Gastroesophageal sphincter (tissue), 2 donors: ENCODE data around the gene REEP2.

Source experiments
- EP300 ChIP-seq: sonication (generic); formaldehyde crosslinking; IDR thresholded peaks from one replicate; pipeline ENCODE4 v1.6.1; 2017; ENCODE audit warnings: antibody characterized with exemption, mild to moderate bottlenecking
- POLR2AphosphoS5 ChIP-seq: sonication (generic); formaldehyde crosslinking; IDR thresholded peaks from one replicate; pipeline ENCODE4 v1.6.1; 2017; ENCODE audit warnings: antibody characterized with exemption

- no peak for TF ChIP-seq EP300
- peak; percentile 78 for TF ChIP-seq POLR2AphosphoS5
Observed at GRCh38 chr5:138464388-138465260, 25.8 kb downstream of the REEP2 start.
